ENCODE measurements around the gene TAF1D.

DNA sequence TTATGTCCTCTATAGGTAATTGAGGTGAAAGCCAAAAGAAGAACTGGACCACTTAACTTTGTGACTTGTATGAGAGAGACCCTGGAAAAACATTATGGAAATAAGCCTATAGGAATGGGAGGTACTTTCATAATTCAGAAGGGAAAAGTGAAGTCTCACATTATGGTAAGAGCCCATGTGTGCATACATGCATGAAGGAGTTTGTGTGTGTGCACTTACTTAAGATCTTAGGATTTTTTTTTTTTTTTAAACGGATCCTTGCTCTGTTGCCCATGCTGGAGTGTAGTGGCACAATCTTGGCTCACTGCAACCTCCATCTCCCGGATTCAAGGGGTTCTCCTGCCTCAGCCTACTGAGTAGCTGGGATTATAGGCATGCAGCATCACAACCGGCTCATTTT lies 16.0 kb upstream of the TAF1D start:
- TF ChIP-seq, protein P1, sequence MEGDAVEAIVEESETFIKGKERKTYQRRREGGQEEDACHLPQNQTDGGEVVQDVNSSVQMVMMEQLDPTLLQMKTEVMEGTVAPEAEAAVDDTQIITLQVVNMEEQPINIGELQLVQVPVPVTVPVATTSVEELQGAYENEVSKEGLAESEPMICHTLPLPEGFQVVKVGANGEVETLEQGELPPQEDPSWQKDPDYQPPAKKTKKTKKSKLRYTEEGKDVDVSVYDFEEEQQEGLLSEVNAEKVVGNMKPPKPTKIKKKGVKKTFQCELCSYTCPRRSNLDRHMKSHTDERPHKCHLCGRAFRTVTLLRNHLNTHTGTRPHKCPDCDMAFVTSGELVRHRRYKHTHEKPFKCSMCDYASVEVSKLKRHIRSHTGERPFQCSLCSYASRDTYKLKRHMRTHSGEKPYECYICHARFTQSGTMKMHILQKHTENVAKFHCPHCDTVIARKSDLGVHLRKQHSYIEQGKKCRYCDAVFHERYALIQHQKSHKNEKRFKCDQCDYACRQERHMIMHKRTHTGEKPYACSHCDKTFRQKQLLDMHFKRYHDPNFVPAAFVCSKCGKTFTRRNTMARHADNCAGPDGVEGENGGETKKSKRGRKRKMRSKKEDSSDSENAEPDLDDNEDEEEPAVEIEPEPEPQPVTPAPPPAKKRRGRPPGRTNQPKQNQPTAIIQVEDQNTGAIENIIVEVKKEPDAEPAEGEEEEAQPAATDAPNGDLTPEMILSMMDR (IDR thresholded peaks at IDR 0.05; ENCODE audit: extremely low read depth in 1 of 2, insufficient read depth in 1 of 2, low read depth in 1 of 2, low read length in 2 of 2): no peak
- TF ChIP-seq EZH2 (IDR thresholded peaks at IDR 0.05; ENCODE audit: borderline replicate concordance, low read depth, low read length, severe bottlenecking) (no peak), POLR2A (IDR thresholded peaks at IDR 0.05; ENCODE audit: low read depth, low read length) (no peak), POLR2AphosphoS5 (IDR thresholded peaks at IDR 0.05; ENCODE audit: insufficient read depth, low read depth, low read length) (no peak), JUN (IDR thresholded peaks at IDR 0.05; ENCODE audit: borderline replicate concordance, insufficient read depth, insufficient read length, low read depth) (no peak), MYC (IDR thresholded peaks at IDR 0.05; ENCODE audit: low read depth, low read length) (no peak), FOS (IDR thresholded peaks at IDR 0.05; ENCODE audit: borderline replicate concordance, insufficient read depth, low read length) (no peak), GATA2 (IDR thresholded peaks at IDR 0.05; ENCODE audit: insufficient read depth, insufficient read length, low read depth, low read length) (no peak)
- TF ChIP-seq, protein P2, sequence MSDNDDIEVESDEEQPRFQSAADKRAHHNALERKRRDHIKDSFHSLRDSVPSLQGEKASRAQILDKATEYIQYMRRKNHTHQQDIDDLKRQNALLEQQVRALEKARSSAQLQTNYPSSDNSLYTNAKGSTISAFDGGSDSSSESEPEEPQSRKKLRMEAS (IDR thresholded peaks at IDR 0.05; ENCODE audit: insufficient read depth, insufficient read length): no peak
